HG03565 (cell line): ENCODE results near the gene BIN1.
A peak's percentile ranks its signal among the peaks of the same experiment; 100 is the strongest.
"Not testable (repeated sequence)": the region's sequence is repeated elsewhere in the genome, so short reads cannot be mapped to it uniquely, and the experiment has no call there.

Experiments
- ATAC-seq: cut with Tn5 transposase; IDR thresholded peaks from one replicate; pipeline ENCODE4 v1.9.1; 2021; ENCODE audit warnings: mild to moderate bottlenecking, moderate library complexity; ENCODE audit not compliant: unreplicated experiment

BIN1 gene

DNA sequence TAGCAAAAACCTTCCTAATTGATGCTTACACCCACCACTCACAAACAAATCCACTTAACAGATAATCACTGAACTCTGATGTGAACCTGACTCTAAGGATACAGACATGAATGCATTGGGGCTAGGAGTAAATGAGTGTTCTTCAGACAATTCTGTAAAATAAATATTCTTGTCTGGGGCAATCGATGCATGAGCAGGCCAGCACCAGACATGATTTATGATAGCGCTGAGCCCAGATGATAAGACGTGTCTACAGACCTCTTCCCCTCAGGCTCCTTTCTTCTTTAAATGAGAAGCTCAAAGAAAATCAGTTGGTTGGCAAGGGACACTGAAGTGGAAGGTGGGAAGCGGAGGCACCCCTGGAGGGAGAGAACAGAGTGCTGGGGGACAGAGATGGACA, 27.3 kb upstream of the BIN1 start:
- no peak for ATAC-seq

DNA sequence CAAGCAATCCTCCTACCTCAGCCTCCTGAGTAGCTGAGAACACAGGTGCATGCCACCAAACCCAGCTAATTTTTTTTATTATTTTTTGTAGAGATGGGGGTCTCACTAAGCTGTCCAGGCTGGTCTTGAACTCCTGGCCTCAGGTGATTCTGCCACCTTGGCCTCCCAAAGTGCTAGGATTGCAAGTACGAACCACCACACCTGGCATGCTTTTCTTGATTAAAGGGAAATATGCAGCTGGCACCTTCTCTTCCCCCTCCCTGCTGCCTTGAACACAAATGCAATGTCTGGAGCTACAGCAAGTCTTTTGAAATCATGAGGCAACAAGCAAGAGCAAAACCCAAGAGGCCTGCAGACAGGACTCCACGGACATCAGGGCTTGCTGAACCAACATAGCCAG, 26.8 kb upstream of the BIN1 start:
- no peak for ATAC-seq

DNA sequence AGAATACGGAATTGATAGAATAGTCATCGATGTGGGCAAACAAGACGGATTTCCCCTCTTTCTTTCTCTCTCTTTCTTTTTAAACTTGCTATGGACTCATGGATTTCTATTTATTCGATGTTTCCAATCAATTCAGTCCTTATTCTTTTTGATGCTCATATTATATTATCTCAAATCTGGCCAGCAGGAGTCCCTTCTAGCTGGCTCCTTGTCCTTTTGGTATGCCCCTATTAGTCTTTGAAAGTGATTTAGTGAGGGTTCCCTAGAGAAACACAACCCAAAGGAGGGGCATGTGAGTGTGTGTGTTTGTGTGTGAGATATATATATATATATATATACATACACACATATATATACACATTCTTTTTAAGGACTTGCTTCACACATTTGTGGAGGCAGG, 23.5 kb upstream of the BIN1 start:
- no peak for ATAC-seq

DNA sequence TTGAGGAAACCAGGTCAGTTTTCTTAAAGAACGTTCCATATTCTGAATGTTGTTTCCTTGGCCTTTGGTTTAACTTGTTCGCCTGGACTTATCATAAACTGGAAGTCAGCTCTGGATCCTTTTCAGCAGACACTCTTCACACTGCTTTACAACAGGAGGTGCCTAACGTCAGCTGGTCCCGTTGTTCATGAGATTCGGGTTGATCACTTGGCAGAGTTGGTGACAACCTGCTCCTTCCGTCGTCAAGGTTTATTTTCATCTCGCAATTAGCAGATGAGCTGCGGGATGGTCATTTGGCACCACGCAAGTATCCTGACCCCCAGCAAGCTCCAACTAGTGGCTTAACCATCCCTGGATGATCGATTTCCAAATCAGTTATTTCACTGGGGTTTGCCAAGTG, 23.0 kb upstream of the BIN1 start:
- no peak for ATAC-seq

GRCh38 chr2:127128445-127128904, 21.5 kb upstream of the BIN1 start:
- peak; percentile 99 for ATAC-seq

DNA sequence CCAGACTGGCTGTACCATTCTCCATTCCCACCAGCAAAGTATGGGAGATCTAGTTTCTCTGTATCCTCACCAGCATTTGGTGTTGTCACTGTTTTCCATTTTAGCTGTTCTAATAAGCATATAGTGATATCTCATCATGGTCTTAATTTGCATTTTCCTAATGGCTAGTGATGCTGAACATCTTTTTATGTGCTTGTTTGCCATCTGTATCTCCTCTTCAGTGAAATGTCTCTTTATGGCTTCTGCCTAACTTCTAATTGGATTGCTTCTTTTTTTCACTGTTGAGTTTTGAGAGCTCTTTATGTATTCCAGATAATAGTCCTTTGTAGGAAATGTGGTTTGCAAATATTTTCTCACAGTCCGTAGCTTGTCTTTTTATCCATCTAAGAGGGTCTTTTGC, 18.9 kb upstream of the BIN1 start:
- ATAC-seq: no peak

GRCh38 chr2:127124426-127124825, 17.5 kb upstream of the BIN1 start:
- ATAC-seq: no peak

GRCh38 chr2:127122361-127123027, 15.5 kb upstream of the BIN1 start:
- no peak for ATAC-seq

- ATAC-seq: no peak
These were observed 14.8 kb upstream of the BIN1 start for GRCh38 chr2:127121776-127122176.

- ATAC-seq: no peak
These were observed 14.4 kb upstream of the BIN1 start for GRCh38 chr2:127121353-127121752.

- not testable (repeated sequence) for ATAC-seq
These were observed 13.5 kb upstream of the BIN1 start for GRCh38 chr2:127120408-127120807.

- no peak for ATAC-seq
These were observed 11.5 kb upstream of the BIN1 start for GRCh38 chr2:127118467-127118866.

- ATAC-seq: no peak
These were observed 11.1 kb upstream of the BIN1 start for GRCh38 chr2:127118038-127118437.

DNA sequence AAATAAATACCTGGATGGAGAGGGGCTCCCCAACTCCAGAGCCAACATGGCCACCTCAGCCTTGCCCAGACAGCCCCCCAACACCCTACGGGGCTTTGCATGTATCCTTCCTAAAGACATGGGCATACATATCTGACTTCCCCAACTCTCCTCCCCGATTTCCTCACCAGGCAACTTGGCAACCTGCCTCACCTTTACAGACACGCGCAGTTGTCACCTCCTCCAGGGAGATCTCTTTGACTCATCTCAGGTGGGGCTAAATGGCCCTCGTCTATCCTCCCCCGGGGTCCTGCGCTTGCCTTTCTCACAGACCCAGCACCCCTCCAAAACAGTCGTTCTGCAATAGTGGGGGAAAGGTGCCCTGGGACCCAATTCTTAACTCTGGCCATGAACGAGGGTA, 10.6 kb upstream of the BIN1 start:
- ATAC-seq: no peak

DNA sequence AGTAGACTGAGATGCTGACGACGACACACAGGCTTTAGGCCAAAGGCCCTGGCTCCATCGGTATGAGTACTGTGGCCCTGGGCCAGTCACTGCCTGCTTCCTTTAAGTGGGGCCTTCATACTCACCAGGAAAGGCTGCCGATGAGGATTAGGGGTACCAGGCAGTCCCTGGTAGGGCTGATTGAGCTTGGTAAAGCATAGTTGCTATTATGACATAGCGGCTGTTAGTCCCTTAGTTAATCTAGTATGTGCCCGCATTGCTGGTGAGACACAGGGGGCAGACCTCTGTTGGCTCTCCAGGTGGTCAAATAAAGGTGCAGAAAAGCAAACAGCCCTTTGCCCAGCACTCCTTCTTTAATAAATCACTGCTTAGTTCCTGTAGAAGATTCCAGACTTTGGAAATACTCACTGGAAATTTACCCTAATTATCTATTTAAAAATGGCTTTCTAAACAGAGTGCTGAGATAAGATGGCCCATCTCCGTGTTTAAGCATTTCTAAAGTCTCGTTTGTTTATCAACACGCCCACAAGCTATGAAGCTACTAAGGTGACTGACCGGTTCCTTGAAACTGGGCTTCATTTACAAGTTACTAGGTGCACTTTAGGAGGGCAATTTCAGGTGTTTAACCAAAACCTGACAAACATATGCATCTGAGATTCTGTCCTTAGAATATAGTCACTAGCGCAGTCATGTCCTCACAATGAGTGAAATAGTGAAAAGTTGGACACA, 8.7 kb upstream of the BIN1 start:
- no peak for ATAC-seq

DNA sequence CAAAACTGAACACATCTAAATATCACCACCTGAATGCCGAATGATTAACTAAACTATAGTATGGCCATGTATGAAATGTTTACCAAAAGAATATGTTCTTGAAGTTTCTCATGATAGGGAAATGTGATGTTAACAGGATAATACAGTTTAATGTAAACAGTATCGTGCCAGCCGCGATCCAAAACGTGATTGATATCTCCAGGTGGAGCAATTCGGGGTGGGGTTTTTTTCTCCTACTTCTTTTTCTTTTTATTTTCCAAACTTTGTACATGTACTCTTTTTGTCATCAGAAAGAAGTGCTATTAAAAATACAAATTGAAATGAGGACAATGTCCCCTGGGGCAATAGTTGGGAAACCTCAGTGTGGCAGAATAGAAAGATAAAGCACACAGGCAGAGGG, 4.0 kb upstream of the BIN1 start:
- ATAC-seq: no peak

DNA sequence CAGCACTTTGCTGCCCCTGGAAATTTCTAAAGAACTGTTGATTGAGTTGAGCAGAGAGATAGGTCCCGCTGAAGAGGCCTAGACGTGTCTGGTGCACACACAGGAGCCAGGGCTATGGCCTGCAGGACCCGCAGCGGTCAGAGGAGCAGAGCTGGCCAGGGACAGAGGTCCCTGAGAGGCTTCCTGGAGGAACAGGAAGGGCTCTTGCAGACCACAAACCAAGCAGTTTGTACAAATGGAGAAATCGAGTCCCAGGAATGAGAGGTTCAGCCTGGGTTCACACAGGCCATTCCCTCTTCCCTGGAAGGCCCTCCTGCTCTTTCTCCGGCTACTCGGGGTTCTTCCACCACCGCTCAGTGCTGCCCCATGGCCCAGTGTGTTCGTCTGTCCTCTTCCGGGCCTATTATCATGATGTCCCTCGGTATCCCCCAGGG, 1.2 kb upstream of the BIN1 start:
- no peak for ATAC-seq

GRCh38 chr2:127107622-127107999, 657 bp upstream of the BIN1 start:
- peak; percentile 4 for ATAC-seq

DNA sequence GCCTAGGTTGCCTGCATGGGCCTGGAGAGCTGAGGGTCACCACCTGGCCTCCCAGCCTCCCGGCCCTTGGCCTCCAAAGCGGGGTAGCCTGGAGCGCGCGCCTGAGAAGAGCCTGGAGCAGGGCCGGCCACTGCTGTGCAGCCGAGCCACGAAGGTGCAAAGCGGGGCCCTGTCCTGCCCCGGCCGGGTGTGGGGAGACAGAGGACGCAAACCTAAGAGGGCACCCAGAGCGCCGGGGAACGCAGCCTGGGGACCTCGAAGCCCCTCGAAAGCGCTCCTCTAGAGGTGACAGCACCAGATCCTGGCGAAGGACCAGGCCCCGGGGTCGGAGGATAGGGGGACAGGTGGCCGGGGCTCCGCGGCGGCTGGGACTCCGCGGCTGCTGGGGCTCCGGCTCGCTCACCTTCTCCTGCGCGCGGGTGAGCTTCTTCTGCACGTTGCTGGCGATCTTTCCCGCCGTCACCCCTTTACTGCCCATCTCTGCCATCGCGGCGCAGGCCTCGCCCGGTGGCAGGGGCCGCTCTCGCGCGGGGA, 430 bp downstream of the BIN1 start:
- ATAC-seq: peak; percentile 8

- ATAC-seq: no peak
These were observed 1.1 kb downstream of the BIN1 start for GRCh38 chr2:127105656-127106456.

DNA sequence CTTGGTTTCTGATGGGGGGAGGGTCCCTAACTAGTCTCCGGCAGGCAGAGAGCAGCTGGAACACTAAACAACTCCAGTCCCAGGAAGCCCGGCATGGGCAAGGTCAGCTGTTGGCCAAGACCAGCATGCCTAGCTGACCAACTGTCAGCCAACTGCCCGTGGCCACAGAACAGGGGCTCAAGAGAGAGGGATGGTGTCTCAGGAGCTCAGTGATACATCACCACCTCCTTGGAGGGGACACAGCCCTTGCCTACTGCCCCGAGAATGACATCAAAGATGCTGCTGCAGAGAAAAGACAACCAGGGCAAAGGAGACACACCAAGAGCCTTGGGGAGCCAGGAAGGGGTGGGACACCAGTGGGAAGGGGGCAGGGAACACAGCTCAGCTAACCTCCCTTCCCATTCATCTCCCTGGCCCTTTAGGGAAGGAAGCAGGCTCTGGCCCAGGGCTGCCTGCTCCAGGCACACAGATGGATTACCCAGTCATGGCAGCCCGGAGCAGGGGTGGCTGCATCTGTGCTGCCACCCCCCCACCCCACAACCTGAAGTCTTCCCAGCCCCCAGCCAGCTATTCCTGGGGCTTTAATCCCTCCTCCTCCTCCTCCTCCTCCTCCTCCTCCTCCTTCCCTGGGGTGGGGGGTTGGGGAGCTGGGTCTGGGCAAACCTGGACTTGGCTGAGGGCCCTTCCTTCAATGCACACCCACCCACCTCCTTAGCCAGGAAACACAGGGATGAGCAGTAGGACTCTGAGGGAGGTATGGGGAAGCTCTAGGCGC, 1.9 kb downstream of the BIN1 start:
- ATAC-seq: no peak
